K562 (cell line): ENCODE results near the gene PGRMC2. TPM values are rescaled to one million over a fixed set of nuclear protein-coding genes. Genes with fewer than 3 reads are reported as not detected.

Experiments
- CEBPG ChIP-seq, 3 experiments: fragments of 200-800 bp in 1 of 3; sonication (Bioruptor generic) in 1 of 3; sonication (generic) in 1 of 3; formaldehyde crosslinking in 1 of 3; IDR thresholded peaks in 2 of 3; conservative IDR thresholded peaks in 1 of 3; 2 replicates each; pipeline versions ENCODE4 v1.6.1 to v1.8.0; 2016 to 2022; ENCODE audit warnings: missing compliant biosample characterization in 2 of 3, missing genetic modification characterization in 2 of 3, mild to moderate bottlenecking in 1 of 3, missing genetic modification reagents in 1 of 3
- CHD4 ChIP-seq: fragments of 200-600 bp; sonication (generic); IDR thresholded peaks from 3 replicates; pipeline ENCODE4 v1.6.1; 2012; ENCODE audit warnings: low read depth, mild to moderate bottlenecking, mixed read lengths, low read length, inconsistent platforms; ENCODE audit not compliant: insufficient read depth, insufficient replicate concordance, poor library complexity, severe bottlenecking
- LEF1 ChIP-seq: fragments of 450-650 bp; IDR thresholded peaks from 2 replicates; pipeline ENCODE4 v1.6.1; 2016; ENCODE audit warnings: mild to moderate bottlenecking
- NCOR1 ChIP-seq: fragments of 450-650 bp; IDR thresholded peaks from 2 replicates; pipeline ENCODE4 v1.6.1; 2016; ENCODE audit warnings: mild to moderate bottlenecking, moderate library complexity
- PKNOX1 ChIP-seq: fragments of 450-650 bp; IDR thresholded peaks from 2 replicates; pipeline ENCODE4 v1.6.1; 2016
- PML ChIP-seq: IDR thresholded peaks from 2 replicates; pipeline ENCODE4 v1.6.1; 2012; ENCODE audit warnings: low read length, inconsistent platforms
- PRPF4 ChIP-seq: fragments of 200-400 bp; formaldehyde crosslinking; IDR thresholded peaks from one replicate; pipeline ENCODE4 v1.6.1; 2017; ENCODE audit warnings: low read length, low read depth, mild to moderate bottlenecking; ENCODE audit not compliant: insufficient read depth, poor library complexity, severe bottlenecking
- SMARCA4 ChIP-seq: fragments of 450-650 bp; IDR thresholded peaks from 2 replicates; pipeline ENCODE4 v1.6.1; 2016
- SMARCB1 ChIP-seq: IDR thresholded peaks from 2 replicates; pipeline ENCODE4 v1.6.1; 2011; ENCODE audit warnings: improper control_type of control experiment, low read depth; ENCODE audit not compliant: insufficient read length
- SRSF1 ChIP-seq: fragments of 200-400 bp; formaldehyde crosslinking; IDR thresholded peaks from 2 replicates; pipeline ENCODE4 v1.6.1; 2017; ENCODE audit warnings: mild to moderate bottlenecking, low read depth, low read length, moderate library complexity
- TAF7 ChIP-seq: fragments of 450-650 bp; IDR thresholded peaks from 2 replicates; pipeline ENCODE4 v1.6.1; 2016; ENCODE audit warnings: missing genetic modification characterization, missing compliant biosample characterization
- TAL1 ChIP-seq: fragments of 450-650 bp; IDR thresholded peaks from 2 replicates; pipeline ENCODE4 v1.6.1; 2016; ENCODE audit warnings: mild to moderate bottlenecking
- TCF3 ChIP-seq: sonication (generic); formaldehyde crosslinking; IDR thresholded peaks from 2 replicates; pipeline ENCODE4 v1.4.0; 2020; ENCODE audit warnings: mild to moderate bottlenecking, missing genetic modification reagents
- TEAD4 ChIP-seq, 2 experiments: sonication (generic) in 1 of 2; formaldehyde crosslinking in 1 of 2; IDR thresholded peaks; 2 replicates each; pipeline versions ENCODE4 v1.6.1 to v1.8.0; 2012 to 2022; ENCODE audit warnings: borderline replicate concordance in 1 of 2, inconsistent platforms in 1 of 2, low read length in 1 of 2, mild to moderate bottlenecking in 1 of 2, missing genetic modification reagents in 1 of 2
- TRIM24 ChIP-seq, 2 experiments: fragments of 450-650 bp; IDR thresholded peaks; 2 replicates each; pipeline ENCODE4 v1.6.1; 2016
- ZFP91 ChIP-seq: sonication (generic); formaldehyde crosslinking; IDR thresholded peaks from 2 replicates; pipeline ENCODE4 v1.8.0; 2022; ENCODE audit warnings: mild to moderate bottlenecking, missing genetic modification reagents
- ZNF384 ChIP-seq: IDR thresholded peaks from 2 replicates; pipeline ENCODE4 v1.6.1; 2012; ENCODE audit warnings: low read depth, low read length, improper control_type of control experiment
- ZNF717 ChIP-seq: fragments of 250-450 bp; sonication (Bioruptor Pico); IDR thresholded peaks from 2 replicates; pipeline ENCODE4 v1.5.0; 2021
- polyA plus RNA-seq, 8 experiments: library from polyadenylated mRNA; depleted of rRNA in 4 of 8; stranded (reverse) in 5 of 8; unstranded in 3 of 8; fragments of >200 nt; fragmentation: Nextera tagmentation in 2 of 8; fragmentation: Illumina TruSeq in 1 of 8; extraction: Ambion mirVana in 2 of 8; extraction: Trizol in 1 of 8; gene quantifications; 2 replicates each; pipeline versions ENCODE4 v1.2.1 to v1.2.3, GENCODE V29; 2011 to 2014; ENCODE audit warnings: inconsistent platforms in 1 of 8, missing spikeins in 1 of 8
- total RNA-seq, 7 experiments: library from RNA; depleted of rRNA in 6 of 7; stranded (reverse); fragments of >200 nt in 6 of 7; fragmentation: Illumina TruSeq in 2 of 7; extraction: Trizol in 2 of 7; gene quantifications; 2 replicates each; pipeline versions ENCODE4 v1.2.1 to v1.2.3, GENCODE V29; 2011 to 2021; ENCODE audit warnings: low replicate concordance in 1 of 7
- TF ChIP-seq, protein P1 (sequence below): fragments of 450-650 bp; IDR thresholded peaks from 2 replicates; pipeline ENCODE4 v1.6.1; 2017; ENCODE audit warnings: antibody characterized with exemption, mild to moderate bottlenecking
- TF ChIP-seq, protein P2 (sequence below): fragments of 200-400 bp; formaldehyde crosslinking; IDR thresholded peaks from 2 replicates; pipeline ENCODE4 v1.6.1; 2017; ENCODE audit warnings: mild to moderate bottlenecking, low read depth, low read length, moderate library complexity

Gene PGRMC2
- total and polyA plus RNA-seq, 9 of the 15 experiments (the other 6 are each of a cell fraction or from before 2014, with no cell fraction given), result 12.4 to 81.3 (median 22.7) TPM

- TF ChIP-seq CEBPG (CRISPR knock-in tag; IDR thresholded peaks at IDR 0.05) (no peak), CEBPG (tag; conservative IDR thresholded peaks at IDR 0.05 in 1 of 2, IDR thresholded peaks at IDR 0.05 in 1 of 2) (no peak), ZFP91 (CRISPR knock-in tag) (peak; percentile 53; the same call in 1 of the 2 replicates), TCF3 (CRISPR knock-in tag) (peak; percentile 80), SMARCA4 (peak; percentile 79), TAF7 (tag) (no peak), CHD4 (no peak), ZNF717 (no peak), SRSF1 (no peak), TAL1 (peak; percentile 72), LEF1 (peak; percentile 51; the same call in 1 of the 2 replicates), PRPF4 (no peak), PML (peak; percentile 27; the same call in 1 of the 2 replicates), SMARCB1 (no peak), ZNF384 (no peak), PKNOX1 (peak; percentile 62), NCOR1 (peak; percentile 41; the same call in 1 of the 2 replicates), TRIM24 (IDR thresholded peaks at IDR 0.05) (peak in 1 of 2 experiments; percentile 33; a peak in 1 of 4 replicates), TEAD4 (IDR thresholded peaks at IDR 0.05; ENCODE audit: low read length) (peak; percentile 74; the same call in 1 of the 2 replicates), TEAD4 (CRISPR knock-in tag; IDR thresholded peaks at IDR 0.05; ENCODE audit: borderline replicate concordance) (no peak)
- TF ChIP-seq, protein P1, sequence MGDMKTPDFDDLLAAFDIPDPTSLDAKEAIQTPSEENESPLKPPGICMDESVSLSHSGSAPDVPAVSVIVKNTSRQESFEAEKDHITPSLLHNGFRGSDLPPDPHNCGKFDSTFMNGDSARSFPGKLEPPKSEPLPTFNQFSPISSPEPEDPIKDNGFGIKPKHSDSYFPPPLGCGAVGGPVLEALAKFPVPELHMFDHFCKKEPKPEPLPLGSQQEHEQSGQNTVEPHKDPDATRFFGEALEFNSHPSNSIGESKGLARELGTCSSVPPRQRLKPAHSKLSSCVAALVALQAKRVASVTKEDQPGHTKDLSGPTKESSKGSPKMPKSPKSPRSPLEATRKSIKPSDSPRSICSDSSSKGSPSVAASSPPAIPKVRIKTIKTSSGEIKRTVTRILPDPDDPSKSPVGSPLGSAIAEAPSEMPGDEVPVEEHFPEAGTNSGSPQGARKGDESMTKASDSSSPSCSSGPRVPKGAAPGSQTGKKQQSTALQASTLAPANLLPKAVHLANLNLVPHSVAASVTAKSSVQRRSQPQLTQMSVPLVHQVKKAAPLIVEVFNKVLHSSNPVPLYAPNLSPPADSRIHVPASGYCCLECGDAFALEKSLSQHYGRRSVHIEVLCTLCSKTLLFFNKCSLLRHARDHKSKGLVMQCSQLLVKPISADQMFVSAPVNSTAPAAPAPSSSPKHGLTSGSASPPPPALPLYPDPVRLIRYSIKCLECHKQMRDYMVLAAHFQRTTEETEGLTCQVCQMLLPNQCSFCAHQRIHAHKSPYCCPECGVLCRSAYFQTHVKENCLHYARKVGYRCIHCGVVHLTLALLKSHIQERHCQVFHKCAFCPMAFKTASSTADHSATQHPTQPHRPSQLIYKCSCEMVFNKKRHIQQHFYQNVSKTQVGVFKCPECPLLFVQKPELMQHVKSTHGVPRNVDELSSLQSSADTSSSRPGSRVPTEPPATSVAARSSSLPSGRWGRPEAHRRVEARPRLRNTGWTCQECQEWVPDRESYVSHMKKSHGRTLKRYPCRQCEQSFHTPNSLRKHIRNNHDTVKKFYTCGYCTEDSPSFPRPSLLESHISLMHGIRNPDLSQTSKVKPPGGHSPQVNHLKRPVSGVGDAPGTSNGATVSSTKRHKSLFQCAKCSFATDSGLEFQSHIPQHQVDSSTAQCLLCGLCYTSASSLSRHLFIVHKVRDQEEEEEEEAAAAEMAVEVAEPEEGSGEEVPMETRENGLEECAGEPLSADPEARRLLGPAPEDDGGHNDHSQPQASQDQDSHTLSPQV, result 0 out of 2 replicates have a peak, but pooled peaks have one; percentile 15
- TF ChIP-seq, protein P2, sequence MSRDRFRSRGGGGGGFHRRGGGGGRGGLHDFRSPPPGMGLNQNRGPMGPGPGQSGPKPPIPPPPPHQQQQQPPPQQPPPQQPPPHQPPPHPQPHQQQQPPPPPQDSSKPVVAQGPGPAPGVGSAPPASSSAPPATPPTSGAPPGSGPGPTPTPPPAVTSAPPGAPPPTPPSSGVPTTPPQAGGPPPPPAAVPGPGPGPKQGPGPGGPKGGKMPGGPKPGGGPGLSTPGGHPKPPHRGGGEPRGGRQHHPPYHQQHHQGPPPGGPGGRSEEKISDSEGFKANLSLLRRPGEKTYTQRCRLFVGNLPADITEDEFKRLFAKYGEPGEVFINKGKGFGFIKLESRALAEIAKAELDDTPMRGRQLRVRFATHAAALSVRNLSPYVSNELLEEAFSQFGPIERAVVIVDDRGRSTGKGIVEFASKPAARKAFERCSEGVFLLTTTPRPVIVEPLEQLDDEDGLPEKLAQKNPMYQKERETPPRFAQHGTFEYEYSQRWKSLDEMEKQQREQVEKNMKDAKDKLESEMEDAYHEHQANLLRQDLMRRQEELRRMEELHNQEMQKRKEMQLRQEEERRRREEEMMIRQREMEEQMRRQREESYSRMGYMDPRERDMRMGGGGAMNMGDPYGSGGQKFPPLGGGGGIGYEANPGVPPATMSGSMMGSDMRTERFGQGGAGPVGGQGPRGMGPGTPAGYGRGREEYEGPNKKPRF, result no peak
Measured at GRCh38 chr4:128334256-128334655, 46.6 kb upstream of the PGRMC2 start (continued).
